GM20431 (cell line): ENCODE measurements around the gene ANKS4B.

Experiments
- in situ Hi-C: fragments of 300-500 bp; cut with MseI, MboI; formaldehyde crosslinking; loops from one replicate; pipeline ENCODE4 v1.15.0; 2020; ENCODE audit warnings: low sequenced_read_pairs; ENCODE audit not compliant: unreplicated experiment

ANKS4B gene, protein sequence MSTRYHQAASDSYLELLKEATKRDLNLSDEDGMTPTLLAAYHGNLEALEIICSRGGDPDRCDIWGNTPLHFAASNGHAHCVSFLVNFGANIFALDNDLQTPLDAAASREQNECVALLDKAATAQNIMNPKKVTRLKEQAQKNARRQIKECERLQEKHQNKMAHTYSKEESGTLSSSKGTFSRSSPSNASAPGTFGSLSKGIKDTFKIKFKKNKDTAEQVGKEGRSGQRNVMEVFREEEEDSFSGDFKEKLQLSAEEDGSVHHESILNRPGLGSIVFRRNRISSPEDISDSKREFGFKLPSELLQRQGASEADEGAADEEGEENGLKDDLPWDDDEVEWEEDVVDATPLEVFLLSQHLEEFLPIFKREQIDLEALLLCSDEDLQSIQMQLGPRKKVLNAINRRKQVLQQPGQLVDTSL

GRCh38 chr16:21233521-21234150, at the start of gene ANKS4B:
TSS of gene ANKS4B (plus strand) at chr16:21233699. CDS start at chr16:21233738, 39 bp downstream.
- in situ Hi-C loops = no loop called here

- in situ Hi-C loops = loop anchor here (25.0 kb wide), 1 partner anchor 103 kb away; the partner anchor contains the start of gene CRYM
These were observed 49.5 kb upstream of the ANKS4B start for GRCh38 chr16:21183995-21184394.

- in situ Hi-C loops = loop anchor here (25.0 kb wide), 1 partner anchor 102 kb away; the partner anchor contains the start of gene CRYM
These were observed 48.7 kb upstream of the ANKS4B start for GRCh38 chr16:21184834-21185233.

GRCh38 chr16:21185659-21186325, 47.7 kb upstream of the ANKS4B start:
- in situ Hi-C loops = loop anchor here (25.0 kb wide), 1 partner anchor 102 kb away; the partner anchor contains the start of gene CRYM

DNA sequence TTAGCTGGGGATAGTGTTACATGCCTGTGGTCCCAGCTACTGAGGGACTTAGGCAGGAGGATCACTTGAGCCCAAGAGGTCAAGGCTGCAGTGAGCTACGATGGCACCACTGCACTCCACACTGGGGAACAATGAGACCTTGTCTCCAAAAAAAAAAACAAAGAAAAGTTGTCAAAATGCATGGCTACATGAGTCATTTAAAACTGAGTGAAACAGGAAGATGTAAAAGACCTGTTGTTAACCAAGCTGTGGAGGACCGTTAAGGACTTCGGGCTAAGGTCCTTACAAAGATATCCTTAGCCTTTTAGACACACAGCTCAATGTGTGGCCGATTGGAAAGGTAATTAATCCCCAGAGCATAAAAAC, 47.2 kb upstream of the ANKS4B start:
- in situ Hi-C loops = loop anchor here (25.0 kb wide), 1 partner anchor 101 kb away; the partner anchor contains the start of gene CRYM

- in situ Hi-C loops = loop anchor here (25.0 kb wide), 1 partner anchor 98 kb away; the partner anchor contains the start of gene CRYM
These were observed 44.2 kb upstream of the ANKS4B start for GRCh38 chr16:21189311-21189710.

DNA sequence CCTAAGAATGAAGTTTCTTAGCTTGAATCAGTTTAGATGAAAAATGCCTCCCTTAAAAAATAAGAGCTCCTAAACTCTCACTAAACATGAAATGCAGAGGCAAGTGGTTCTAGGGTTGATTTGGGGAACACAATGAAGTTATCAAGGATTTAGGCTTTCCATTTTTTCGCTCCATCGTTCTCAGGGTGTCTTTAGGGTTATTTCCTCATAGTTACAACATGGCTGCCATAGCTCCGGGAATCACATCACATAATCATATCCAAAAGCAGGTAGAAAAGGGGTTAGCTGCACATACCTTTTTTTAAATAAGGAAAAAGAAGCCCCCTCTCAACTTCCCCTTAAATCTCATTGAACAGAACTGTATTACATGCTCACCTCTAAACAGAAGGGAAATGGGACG, 43.5 kb upstream of the ANKS4B start:
- in situ Hi-C loops = loop anchor here (25.0 kb wide), 1 partner anchor 97 kb away; the partner anchor contains the start of gene CRYM

DNA sequence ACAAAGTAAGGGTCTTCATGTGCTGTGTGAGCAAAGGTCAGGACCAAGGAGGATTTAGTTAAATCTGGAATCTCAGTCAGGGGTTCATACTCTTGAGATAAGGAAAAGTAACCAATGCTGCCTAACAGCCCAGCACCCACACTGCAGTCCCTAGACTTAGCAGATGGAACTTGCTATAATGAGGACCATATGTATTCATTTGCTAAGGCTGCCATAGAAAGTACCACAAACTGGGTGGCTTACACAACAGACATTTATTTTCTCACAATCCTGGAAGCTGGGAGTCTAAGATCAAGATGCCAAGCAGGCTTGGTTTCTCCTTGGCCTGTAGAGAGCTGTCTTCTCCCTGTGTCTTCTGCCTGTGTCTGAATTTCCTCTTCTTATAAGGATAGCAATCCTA, 42.9 kb upstream of the ANKS4B start:
- in situ Hi-C loops = loop anchor here (25.0 kb wide), 1 partner anchor 97 kb away; the partner anchor contains the start of gene CRYM

DNA sequence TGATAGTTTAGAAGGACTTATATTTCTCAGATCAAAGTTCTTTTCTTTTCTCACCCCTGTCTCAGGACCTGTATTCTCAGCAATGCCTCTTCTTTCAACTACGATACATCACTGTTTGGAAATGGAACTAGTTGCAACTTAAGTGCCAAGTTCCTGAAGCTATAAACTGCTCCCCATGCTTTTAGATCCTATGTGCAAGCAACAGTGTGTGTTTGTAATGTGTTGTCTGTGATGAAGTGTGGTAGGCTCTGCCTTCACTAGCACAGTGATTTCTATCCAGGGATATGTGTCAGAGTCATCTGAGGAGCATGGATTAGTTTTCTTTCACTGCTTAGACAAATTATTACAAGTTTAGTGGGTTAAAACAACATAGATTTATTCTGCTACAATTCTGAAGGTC, 40.5 kb upstream of the ANKS4B start:
- in situ Hi-C loops = loop anchor here (25.0 kb wide), 1 partner anchor 94 kb away; the partner anchor contains the start of gene CRYM

GRCh38 chr16:21194771-21195301, 38.7 kb upstream of the ANKS4B start:
- in situ Hi-C loops = loop anchor here (25.0 kb wide), 1 partner anchor 92 kb away; the partner anchor contains the start of gene CRYM

DNA sequence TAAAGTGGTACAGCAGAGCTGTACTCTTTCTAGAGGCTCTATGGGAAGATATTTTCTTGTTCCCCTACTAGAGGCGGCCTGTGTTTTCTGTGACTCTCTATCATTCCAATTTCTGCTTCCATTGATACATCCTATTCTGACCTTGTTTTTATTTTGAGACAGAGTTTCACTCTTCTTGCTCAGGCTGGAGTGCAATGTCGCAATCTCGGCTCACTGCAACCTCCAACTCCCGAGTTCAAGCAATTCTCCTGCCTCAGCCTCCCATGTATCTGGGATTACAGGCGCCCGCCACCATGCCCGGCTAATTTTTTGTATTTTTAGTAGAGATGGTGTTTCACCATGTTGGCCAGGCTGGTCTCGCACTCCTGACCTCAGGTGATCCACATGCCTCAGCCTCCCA, 38.2 kb upstream of the ANKS4B start:
- in situ Hi-C loops = loop anchor here (25.0 kb wide), 1 partner anchor 92 kb away; the partner anchor contains the start of gene CRYM

DNA sequence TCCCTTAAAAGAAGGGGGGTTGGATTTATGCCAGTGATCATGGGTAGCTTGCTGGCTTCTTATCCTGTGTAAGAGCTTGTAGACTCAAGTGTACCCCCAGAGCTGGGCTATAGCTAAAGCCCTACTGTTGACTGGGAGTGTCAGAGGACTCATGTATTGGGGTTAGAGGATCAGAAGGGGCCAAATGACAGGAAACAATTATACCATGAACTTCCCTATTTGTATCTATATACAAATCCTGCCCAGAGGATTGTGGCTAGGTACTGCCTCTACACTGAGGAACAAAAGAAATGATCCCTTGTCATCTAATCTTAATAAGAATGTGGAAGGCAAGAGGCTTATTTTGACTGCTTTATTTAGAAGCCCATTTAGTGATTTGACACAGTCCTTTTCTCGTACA, 36.4 kb upstream of the ANKS4B start:
- in situ Hi-C loops = loop anchor here (25.0 kb wide), 1 partner anchor 90 kb away; the partner anchor contains the start of gene CRYM

DNA sequence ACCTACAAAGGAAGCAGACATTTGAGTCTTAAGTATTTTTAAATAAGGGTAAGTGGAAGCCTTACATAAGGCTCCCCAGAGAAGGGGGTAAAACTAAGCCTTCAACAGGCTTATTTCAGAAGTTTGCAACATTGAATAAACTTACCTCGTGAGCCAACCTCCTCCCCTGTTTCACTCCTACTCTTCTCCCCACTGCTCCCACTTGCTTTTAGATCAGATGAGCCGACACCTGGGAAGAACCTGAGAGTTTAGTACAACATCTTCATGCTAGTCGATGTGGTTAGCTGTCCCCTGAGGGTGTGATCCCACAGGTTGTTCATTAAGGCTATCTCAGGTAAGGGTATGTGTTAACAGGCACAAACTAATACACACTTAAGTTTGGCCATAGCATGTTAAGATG, 35.9 kb upstream of the ANKS4B start:
- in situ Hi-C loops = loop anchor here (25.0 kb wide), 1 partner anchor 90 kb away; the partner anchor contains the start of gene CRYM

GRCh38 chr16:21199607-21200218, 33.8 kb upstream of the ANKS4B start:
- in situ Hi-C loops = loop anchor here (25.0 kb wide), 1 partner anchor 88 kb away; the partner anchor contains the start of gene CRYM

- in situ Hi-C loops = no loop called here
These were observed 30.2 kb upstream of the ANKS4B start for GRCh38 chr16:21203155-21203797.

DNA sequence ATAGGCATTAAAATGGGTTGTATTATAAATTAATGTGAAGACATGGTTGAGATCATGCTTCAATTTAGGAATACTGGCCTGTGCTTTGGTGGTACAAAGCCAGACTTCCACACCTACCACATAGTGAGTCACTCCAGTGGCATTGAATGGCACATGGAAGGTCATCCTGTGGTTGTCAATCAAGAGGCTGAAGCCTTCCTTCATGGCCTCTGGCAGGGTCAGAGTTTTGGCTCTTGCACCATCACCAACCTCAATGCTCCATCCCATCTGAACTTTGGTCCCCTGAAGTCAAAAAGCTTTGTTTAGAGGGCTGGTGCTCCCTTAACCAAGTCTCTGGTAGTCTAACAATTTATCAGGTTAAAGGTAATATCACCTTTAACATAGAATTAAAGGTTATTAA, 28.2 kb upstream of the ANKS4B start:
- in situ Hi-C loops = no loop called here

DNA sequence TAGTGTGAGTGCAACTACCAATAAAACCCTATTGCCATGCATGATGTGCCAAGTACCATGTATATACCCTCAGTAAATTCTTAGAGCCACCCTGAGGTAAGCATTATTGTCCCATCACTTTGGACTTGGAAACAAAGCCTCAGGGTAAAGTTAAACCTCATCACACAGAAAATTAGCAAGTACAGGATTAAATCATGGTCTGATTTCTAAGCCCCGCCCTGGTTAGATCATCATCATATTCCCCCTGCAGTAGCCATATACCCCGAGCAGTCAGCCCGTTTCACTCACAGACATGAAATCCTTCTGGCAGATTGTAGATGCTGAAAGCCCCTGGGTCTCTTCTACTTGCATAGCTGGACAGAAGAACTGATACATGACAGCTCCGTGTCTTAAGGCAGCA, 26.9 kb upstream of the ANKS4B start:
- in situ Hi-C loops = no loop called here

DNA sequence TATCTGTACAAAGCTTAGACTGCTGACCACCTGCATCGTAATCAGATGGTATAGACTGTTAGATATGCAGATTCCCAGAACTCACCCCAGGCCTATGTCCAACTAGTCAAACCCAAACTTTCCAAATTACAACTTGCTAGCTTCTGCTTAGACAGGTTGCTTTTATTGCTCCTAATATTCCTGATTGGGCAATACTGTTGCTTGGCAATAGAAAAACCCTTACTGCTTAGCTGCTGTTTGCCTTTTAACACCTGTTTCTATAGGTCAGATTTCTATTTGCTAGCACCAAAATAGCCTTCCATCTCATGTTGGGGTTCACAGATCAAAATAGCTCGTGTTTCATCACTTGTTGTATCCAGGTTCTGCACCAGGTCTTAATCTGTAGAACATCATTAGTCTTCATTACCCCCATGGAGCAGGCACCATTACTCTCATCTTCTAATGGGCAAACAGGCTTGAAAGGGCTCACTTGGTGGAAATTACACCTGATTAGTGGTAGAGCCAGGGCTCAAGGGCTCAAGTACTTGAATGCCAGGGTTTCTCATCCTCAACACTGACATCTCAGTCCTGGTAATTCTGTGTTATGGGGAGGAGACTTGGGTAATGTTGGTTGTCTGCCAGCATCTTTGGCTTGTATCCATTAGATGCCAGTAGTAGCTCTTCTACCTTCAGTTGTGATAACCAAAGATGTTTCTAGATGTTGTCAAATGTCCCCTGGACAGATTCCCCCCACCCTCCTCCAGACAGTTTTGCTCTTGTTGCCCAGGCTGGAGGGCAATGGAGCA, 24.9 kb upstream of the ANKS4B start:
- in situ Hi-C loops = no loop called here
